GM12878 (cell line): ENCODE measurements around the gene LIN7B. TPM values are rescaled to one million over a fixed set of nuclear protein-coding genes. Genes with fewer than 3 reads are reported as not detected.
A peak's percentile ranks its signal among the peaks of the same experiment; 100 is the strongest.

Experiments used
- DPF2 ChIP-seq: fragments of 450-650 bp; IDR thresholded peaks from 2 replicates; pipeline ENCODE4 v1.6.1; 2017; ENCODE audit warnings: mild to moderate bottlenecking
- IKZF1 ChIP-seq: fragments of 450-650 bp; conservative IDR thresholded peaks from 2 replicates; pipeline ENCODE4 v1.6.1; 2017; ENCODE audit warnings: antibody characterized with exemption, mild to moderate bottlenecking
- MXI1 ChIP-seq: fragments of 150-350 bp; IDR thresholded peaks from 2 replicates; pipeline ENCODE4 v1.6.1; 2011; ENCODE audit warnings: low read depth, mild to moderate bottlenecking, inconsistent platforms, low read length, improper control_type of control experiment
- PAX5 ChIP-seq: IDR thresholded peaks from 2 replicates; pipeline ENCODE4 v1.6.1; 2011; ENCODE audit warnings: low read depth, low read length, borderline replicate concordance
- PKNOX1 ChIP-seq: fragments of 450-650 bp; IDR thresholded peaks from 2 replicates; pipeline ENCODE4 v1.6.1; 2016; ENCODE audit warnings: mild to moderate bottlenecking
- RELA ChIP-seq: fragments of 450-650 bp; IDR thresholded peaks from 2 replicates; pipeline ENCODE4 v1.8.0; 2014; ENCODE audit warnings: borderline replicate concordance; ENCODE audit not compliant: partially characterized antibody
- SMAD1 ChIP-seq: fragments of 450-650 bp; IDR thresholded peaks from 2 replicates; pipeline ENCODE4 v1.6.1; 2018; ENCODE audit warnings: mild to moderate bottlenecking, low read depth; ENCODE audit not compliant: partially characterized antibody
- STAT1 ChIP-seq: fragments of 450-650 bp; conservative IDR thresholded peaks from 2 replicates; pipeline ENCODE4 v1.6.1; 2014; ENCODE audit warnings: antibody characterized with exemption, mild to moderate bottlenecking
- ZBTB11 ChIP-seq: fragments of 450-650 bp; formaldehyde crosslinking; IDR thresholded peaks from 2 replicates; pipeline ENCODE4 v1.5.0; 2022; ENCODE audit warnings: mild to moderate bottlenecking, missing genetic modification characterization
- ZBTB4 ChIP-seq: fragments of 450-650 bp; formaldehyde crosslinking; IDR thresholded peaks from 2 replicates; pipeline ENCODE4 v1.4.0; 2022; ENCODE audit warnings: mild to moderate bottlenecking, moderate library complexity
- ZNF592 ChIP-seq: fragments of 450-650 bp; IDR thresholded peaks from 2 replicates; pipeline ENCODE4 v1.6.1; 2017; ENCODE audit warnings: mild to moderate bottlenecking, moderate library complexity
- polyA plus RNA-seq, 11 experiments: library from polyadenylated mRNA; depleted of rRNA in 4 of 11; unstranded in 6 of 11; stranded (reverse) in 5 of 11; fragments of >200 nt; fragmentation: Nextera tagmentation in 4 of 11; fragmentation: Illumina TruSeq in 1 of 11; extraction: Ambion mirVana in 4 of 11; extraction: Trizol in 1 of 11; gene quantifications; 1 replicate in 1 of 11; 2 replicates in 10 of 11; pipeline versions ENCODE4 v1.2.1 to v1.2.3, GENCODE V29; 2011 to 2016; ENCODE audit warnings: inconsistent platforms in 2 of 11, missing spikeins in 2 of 11, low read depth in 1 of 11
- total RNA-seq, 4 experiments: library from RNA; depleted of rRNA in 3 of 4; stranded (reverse); fragments of >200 nt in 3 of 4; fragmentation: Illumina TruSeq in 1 of 4; extraction: Trizol in 1 of 4; gene quantifications; 2 replicates each; pipeline versions ENCODE4 v1.2.1 to v1.2.3, GENCODE V29; 2013 to 2021

LIN7B gene
- total and polyA plus RNA-seq, 10 of the 15 experiments (the other 5 are each of a cell fraction or from before 2014, with no cell fraction given) = 0.15 to 3.5 (median 1.6) TPM; not detected in 2

GRCh38 chr19:49085020-49085867 is 28.9 kb upstream of the LIN7B start, which contains the start of gene SNRNP70 (continued):
- TF ChIP-seq ZBTB4 (no peak), STAT1 (0 out of 2 replicates have a peak, but pooled peaks have one; percentile 49), ZBTB11 (no peak), IKZF1 (peak; percentile 99), PAX5 (0 out of 2 replicates have a peak, but pooled peaks have one; percentile 40), SMAD1 (no peak), ZNF592 (no peak), RELA (no peak), DPF2 (peak; percentile 71), MXI1 (peak; percentile 47), PKNOX1 (peak; percentile 31; the same call in 1 of the 2 replicates)
